ENCODE measurements around the gene NFIX. TPM values are rescaled to one million over a fixed set of nuclear protein-coding genes. Genes with fewer than 3 reads are reported as not detected.
A peak's percentile ranks its signal among the peaks of the same experiment; 100 is the strongest.

Gene NFIX
- total RNA-seq, 2 donors from 2014 or later = 16.9 to 26.7 TPM

DNA sequence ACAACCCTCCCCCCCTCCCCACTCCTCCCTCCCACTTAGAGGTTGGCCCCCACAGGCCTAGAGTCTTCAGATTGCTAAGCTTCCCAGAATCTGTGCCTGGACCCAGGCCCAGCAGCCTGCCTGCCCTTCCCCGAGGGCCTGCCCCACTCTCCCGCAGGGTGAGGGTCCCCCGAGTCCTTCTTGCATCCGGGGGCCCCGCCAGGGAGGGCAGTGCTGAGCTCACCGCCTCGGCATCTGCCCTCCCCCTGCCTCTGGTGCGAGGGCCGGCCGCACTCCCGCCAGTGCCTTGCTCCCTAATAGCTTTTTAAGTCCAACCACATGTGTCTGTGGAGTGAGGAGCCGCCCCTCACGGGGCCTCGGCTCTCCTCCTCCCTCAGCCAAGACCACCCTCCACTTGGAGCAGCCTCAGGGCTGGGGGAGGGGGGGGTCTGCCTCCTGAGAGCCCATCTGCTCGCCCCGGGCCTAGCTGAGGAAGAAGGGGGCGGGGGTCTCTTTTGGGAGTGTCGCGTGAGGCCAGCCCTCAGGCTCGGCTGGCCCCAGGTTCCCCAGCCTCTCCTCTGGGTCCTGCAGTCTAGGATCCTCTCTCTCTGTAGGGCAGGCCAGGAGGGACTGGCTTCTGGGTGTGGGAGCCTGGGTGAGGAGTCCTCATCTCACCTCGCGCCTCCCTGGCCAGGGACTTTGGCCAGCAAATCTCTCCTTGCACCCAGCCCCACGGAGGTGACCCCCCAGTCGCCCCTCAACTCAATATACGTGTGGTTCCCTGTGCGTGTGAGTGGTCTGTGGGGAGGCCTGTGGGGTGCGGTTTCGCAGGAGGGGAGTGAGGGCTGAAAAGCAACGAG is 60.2 kb downstream of the NFIX start:
- peak overlapping the region; percentile 87 to 96 (median 91) for H3K27ac ChIP-seq
- TF ChIP-seq CTCF (IDR thresholded peaks at IDR 0.05) = no peak
- peak in 2 of 3 donors; percentile 17 to 27 for TF ChIP-seq POLR2A (IDR thresholded peaks at IDR 0.05)
- peaks cover 93% of the 10 kb centered on the region for H3K4me1 ChIP-seq
- ATAC-seq (peak; percentile 45), DNase-seq (peak; percentile 53 to 74 (median 66))
- 54 to 68% methylated on average over 10 to 25 of the region's 29 CpGs for WGBS, 2 donors
- H3K9me3 ChIP-seq = no peaks in the 10 kb centered on the region
- no peaks in the 10 kb centered on the region for H3K27me3 ChIP-seq
- H3K4me3 ChIP-seq = no peak overlapping the region
- no peaks in the 10 kb centered on the region for H3K36me3 ChIP-seq (replicated peaks in 1 of 2; ENCODE audit: insufficient read depth in 1 of 2, low read depth in 2 of 2)
- intact Hi-C loops (cut with DNase I) = no loop called here

DNA sequence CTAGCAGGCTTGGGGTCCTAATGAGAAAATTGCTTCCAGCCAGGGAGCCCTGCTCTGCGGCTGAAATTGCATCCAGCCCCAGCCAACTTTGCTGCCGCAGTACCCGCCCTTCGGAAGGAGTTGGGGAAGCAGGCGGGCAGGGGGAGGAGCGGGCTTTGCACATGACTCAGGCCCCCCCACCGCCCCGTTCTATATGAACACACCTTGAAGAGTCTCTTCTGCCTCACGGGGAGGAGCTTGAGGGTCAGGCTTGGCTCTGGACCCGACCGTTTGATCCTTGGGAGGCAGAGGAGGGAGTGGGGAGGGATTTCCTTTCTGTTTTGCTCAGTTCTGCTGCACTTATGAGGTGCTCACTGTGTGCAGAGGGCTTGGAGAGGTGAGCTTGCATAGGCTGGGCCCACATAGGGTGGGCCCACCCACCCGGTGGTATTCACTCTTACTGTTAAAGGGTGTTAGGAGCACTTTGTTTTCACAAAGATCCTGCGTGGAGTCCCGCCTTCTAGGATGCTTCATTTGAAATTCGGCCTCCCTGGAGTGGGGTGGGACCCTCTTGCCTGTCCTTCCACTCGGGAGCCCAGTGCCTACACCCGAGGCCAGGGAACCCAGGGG is 60.9 kb downstream of the NFIX start:
- TF ChIP-seq POLR2A (IDR thresholded peaks at IDR 0.05) (no peak), CTCF (IDR thresholded peaks at IDR 0.05) (no peak)
- DNase-seq (no peak), ATAC-seq (no peak)
- Histone ChIP-seq H3K27ac (peak overlapping the region; percentile 87 to 96 (median 91)), H3K27me3 (no peaks in the 10 kb centered on the region), H3K4me1 (peaks cover 93% of the 10 kb centered on the region), H3K9me3 (no peaks in the 10 kb centered on the region), H3K4me3 (no peak overlapping the region), H3K36me3 (replicated peaks in 1 of 2; ENCODE audit: insufficient read depth in 1 of 2, low read depth in 2 of 2) (no peaks in the 10 kb centered on the region)
- intact Hi-C loops (cut with DNase I) = no loop called here
- WGBS, 2 donors = 43 to 74% methylated on average over 11 to 17 of the region's 17 CpGs

- no peak for ATAC-seq
- WGBS, 2 donors = 33 to 34% methylated on average over 13 to 15 of the region's 15 CpGs
- no peaks in the 10 kb centered on the region for H3K27me3 ChIP-seq
- no peaks in the 10 kb centered on the region for H3K9me3 ChIP-seq
- no peaks in the 10 kb centered on the region for H3K36me3 ChIP-seq (replicated peaks in 1 of 2; ENCODE audit: insufficient read depth in 1 of 2, low read depth in 2 of 2)
- H3K27ac ChIP-seq = peak overlapping the region in 3 of 4 donors; percentile 89 to 96 (median 93)
- TF ChIP-seq CTCF (IDR thresholded peaks at IDR 0.05) = no peak
- TF ChIP-seq POLR2A (IDR thresholded peaks at IDR 0.05) = no peak
- peaks cover 91% of the 10 kb centered on the region for H3K4me1 ChIP-seq
- no peak overlapping the region for H3K4me3 ChIP-seq
- intact Hi-C loops (cut with DNase I) = no loop called here
- DNase-seq = no peak
These were observed 61.9 kb downstream of the NFIX start for GRCh38 chr19:13057147-13057572.

DNA sequence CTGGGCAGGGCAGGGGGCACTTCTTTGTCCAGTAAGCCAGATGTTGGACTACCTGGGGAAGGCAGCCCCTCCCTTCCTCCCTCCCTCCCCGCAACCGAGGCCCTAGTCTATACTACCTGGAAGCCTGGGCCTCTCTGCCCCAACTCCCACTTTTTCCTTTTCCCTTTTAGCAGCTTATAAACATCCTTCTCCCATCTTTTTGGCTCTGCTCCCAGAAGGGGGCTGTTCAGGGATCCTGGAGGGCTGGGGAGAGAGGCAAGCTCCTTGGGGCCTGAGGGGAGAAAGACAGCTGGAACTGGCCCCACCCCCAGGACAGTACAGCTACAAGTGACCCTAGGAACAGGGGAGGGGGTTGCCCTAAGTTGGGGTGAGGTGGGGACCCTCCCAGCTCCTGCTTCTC is 62.5 kb downstream of the NFIX start:
- 56 to 66% methylated on average over 2 of the region's 2 CpGs for WGBS, 2 donors
- no peak for TF ChIP-seq POLR2A (IDR thresholded peaks at IDR 0.05)
- no peak for TF ChIP-seq CTCF (IDR thresholded peaks at IDR 0.05)
- H3K4me1 ChIP-seq = peaks cover 85% of the 10 kb centered on the region
- no peaks in the 10 kb centered on the region for H3K9me3 ChIP-seq
- intact Hi-C loops (cut with DNase I) = no loop called here
- no peak overlapping the region for H3K4me3 ChIP-seq
- peak overlapping the region in 3 of 4 donors; percentile 89 to 96 (median 93) for H3K27ac ChIP-seq
- ATAC-seq (no peak), DNase-seq (no peak)
- no peaks in the 10 kb centered on the region for H3K27me3 ChIP-seq
- H3K36me3 ChIP-seq (replicated peaks in 1 of 2; ENCODE audit: insufficient read depth in 1 of 2, low read depth in 2 of 2) = no peaks in the 10 kb centered on the region

Data from body of pancreas (tissue), 4 donors.